Stimulated activated CD4-positive, alpha-beta T cell treated with anti-CD3 and anti-CD28 coated beads, Interleukin-1b, Interleukin-23, amount 100 ng/mL, for 4 hours (primary cell): Measurements from ENCODE around the gene ERCC3.
"Not testable (repeated sequence)": the region's sequence is repeated elsewhere in the genome, so short reads cannot be mapped to it uniquely, and the experiment has no call there.

ENCODE experiments used
- DNase-seq, 2 donors: peaks; one replicate each; pipeline ENCODE4 v3.0.0-alpha.2; 2020; ENCODE audit warnings: low read depth in 2 of 2

The ERCC3 gene

GRCh38 chr2:127278959-127279358 is 15.0 kb downstream of the ERCC3 start:
- DNase-seq, result no peak

DNA sequence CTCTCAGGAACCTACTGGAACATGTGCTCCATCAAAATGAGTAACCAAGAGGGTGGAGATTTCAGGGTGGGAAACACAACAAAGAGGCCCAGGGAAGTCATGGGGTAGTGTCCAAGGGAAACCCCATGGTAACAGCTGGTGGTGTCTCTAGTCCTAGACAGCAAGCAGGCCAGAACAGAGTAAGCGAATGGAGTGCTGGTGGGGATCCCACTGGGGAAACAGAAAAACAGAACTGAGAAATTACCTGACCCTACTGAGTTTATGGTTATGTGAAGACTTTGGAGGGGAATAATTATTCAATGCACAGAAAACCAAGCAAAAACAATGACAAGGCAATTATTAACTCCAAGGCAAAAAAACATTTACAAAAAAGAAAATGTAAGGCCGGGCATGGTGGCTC is 16.9 kb downstream of the ERCC3 start:
- no peak for DNase-seq

GRCh38 chr2:127275789-127276188 is 18.2 kb downstream of the ERCC3 start:
- no peak for DNase-seq

GRCh38 chr2:127275356-127275755 is 18.6 kb downstream of the ERCC3 start:
- no peak for DNase-seq

DNA sequence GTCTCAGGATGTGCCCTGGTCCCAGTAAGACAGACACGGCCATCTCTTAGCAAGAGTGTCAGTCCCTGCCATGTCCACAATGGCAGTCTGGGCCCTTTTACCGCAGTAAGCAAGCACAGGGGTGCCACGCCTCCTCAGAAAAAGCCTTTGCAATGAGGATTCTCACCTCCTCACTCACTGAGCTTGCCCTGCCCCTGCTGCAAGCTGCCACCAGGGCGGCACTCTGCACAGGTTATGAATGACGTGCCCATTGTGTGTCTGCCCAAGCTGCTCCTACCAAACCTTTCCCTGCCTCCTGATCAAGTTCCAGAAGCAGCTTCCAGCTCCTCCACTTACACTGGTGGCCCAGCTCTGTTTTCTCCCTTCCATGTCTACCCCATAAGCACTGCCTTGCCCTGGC is 23.3 kb downstream of the ERCC3 start:
- DNase-seq, result no peak

GRCh38 chr2:127261804-127262406 is 32.0 kb downstream of the ERCC3 start:
- DNase-seq, result no peak

DNA sequence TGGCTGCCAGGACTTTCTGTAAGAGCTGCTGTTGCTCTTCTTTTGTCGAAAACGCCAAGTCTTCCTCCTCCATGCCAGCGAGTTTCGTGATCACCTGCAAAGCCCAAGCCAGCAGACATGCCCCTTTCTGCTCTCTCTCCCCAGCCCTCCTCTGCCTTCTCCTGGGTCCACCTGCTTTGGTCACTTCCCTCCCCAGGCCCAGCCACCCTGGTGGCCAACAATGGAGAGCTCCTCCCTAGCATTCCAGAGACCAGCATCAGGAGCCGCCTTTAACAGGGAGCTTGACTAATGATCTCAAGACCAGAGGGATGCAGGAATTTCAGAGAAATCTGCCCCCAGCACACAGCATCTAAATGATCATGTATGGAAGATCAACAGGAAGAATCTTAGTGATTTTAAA is 34.6 kb downstream of the ERCC3 start:
- DNase-seq, result no peak

GRCh38 chr2:127256866-127257265 is 37.1 kb downstream of the ERCC3 start:
- DNase-seq, result no peak

GRCh38 chr2:127256381-127256780 is 37.6 kb downstream of the ERCC3 start:
- DNase-seq, result no peak

- DNase-seq, result no peak
Observed at GRCh38 chr2:127255721-127256120, 38.2 kb downstream of the ERCC3 start.

DNA sequence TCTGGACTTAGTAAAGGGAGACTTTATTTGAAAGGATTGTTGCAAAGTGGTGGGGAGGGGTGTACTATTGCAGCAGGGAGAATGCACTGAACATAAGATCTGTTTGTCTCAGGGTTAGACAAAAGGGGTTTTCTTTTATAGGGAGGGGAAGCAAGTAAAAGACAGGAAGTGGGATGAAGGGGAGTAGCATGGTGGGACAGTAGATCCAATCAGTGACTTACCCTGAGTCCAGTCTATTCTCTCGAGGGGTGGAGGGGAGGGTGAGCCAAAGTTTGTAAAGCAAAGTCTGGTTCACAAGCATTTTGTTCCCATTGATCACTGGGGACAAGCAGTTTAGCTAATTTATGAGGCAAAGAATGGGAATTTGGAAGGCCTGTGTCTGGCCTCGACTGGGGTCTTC is 38.8 kb downstream of the ERCC3 start:
- DNase-seq, result no peak

DNA sequence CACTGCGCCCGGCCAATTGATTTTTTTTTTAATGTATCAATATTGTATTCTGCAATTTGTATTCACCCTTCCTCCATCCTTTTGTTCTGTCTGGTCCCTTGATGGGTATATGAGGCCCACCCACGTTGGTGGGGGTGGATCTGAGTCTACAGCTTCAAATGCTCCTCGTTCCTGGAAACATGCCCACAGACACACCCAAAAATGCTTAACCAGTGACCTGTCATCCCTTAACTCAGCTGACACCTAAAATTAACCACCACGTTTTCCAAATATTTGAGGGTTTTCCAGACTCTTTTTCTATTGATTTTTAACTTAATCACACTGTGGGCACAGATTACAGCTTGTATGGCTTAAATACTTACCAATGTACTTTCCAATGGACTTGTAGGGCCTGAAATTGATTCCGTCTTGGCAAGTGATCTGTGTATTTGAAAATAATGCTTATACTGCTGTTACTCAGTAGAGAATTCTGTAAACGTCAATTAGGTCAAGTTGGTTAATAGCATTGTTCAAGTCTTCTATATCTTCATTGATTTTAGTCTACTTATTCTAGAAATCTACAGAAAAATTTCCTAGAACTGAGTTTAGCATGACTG is 39.5 kb downstream of the ERCC3 start:
- no peak for DNase-seq

- not testable (repeated sequence) for DNase-seq
Observed at GRCh38 chr2:127241184-127241583, 52.8 kb downstream of the ERCC3 start.

- DNase-seq, result no peak
Observed at GRCh38 chr2:127239395-127239794, 54.5 kb downstream of the ERCC3 start.

DNA sequence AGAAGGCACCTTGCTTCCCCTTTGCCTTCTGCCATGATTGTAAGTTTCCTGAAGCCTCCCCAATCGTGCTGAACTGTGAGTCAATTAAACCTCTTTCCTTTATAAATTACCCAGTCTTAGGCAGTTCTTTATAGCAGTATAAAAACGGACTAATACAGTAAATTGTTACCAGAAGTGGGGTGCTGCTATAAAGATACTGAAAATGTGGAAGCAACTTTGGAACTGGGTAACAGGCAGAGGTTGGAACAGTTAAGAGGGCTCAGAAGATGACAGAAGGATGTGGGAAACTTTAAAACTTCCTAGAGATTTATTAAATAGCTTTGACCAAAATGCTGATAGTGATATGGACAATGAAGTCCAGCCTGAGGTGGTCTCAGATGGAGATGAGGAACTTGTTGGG is 56.2 kb downstream of the ERCC3 start:
- DNase-seq, result not testable (repeated sequence)

GRCh38 chr2:127235082-127235702 is 58.8 kb downstream of the ERCC3 start:
- DNase-seq, result no peak

GRCh38 chr2:127233710-127234109 is 60.2 kb downstream of the ERCC3 start:
- DNase-seq, result no peak

GRCh38 chr2:127231130-127231865 is 62.6 kb downstream of the ERCC3 start:
- no peak for DNase-seq

DNA sequence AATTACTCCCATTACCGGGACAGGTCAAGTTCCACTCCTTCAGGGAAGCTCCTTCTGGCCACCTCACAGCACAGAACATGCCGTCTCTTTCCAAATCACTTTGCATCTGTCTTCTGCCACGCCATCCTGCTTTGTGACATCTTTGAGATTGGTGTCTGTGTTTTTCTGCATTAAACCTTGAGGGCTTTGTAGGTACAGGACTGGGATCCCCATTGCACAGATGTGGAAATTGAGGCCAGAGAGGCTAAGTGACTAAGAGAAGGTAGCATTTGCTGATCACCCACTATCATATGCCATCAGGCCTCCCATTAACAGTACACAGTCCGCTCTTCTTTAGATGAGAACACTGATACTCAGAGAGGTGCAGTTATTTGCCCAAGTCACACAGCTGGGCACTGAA is 64.4 kb downstream of the ERCC3 start:
- no peak for DNase-seq

DNA sequence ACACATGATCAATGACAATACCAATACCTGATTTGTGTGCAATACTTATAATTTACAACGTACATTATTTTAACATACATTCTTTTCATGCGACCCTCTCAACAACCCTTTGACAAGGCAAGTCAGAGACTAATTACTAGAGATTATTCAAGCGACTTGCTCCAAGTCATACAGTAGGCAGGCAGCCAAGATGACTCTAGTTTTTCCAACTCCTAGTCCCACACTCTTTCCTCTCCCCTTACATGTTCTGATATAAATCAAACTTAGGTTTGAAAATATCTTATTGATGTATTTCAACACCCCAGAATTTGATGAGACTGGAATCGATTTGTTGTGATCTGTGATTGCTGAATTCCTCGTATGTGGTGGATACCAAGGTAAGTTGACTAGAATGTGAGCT is 65.8 kb downstream of the ERCC3 start:
- no peak for DNase-seq

DNA sequence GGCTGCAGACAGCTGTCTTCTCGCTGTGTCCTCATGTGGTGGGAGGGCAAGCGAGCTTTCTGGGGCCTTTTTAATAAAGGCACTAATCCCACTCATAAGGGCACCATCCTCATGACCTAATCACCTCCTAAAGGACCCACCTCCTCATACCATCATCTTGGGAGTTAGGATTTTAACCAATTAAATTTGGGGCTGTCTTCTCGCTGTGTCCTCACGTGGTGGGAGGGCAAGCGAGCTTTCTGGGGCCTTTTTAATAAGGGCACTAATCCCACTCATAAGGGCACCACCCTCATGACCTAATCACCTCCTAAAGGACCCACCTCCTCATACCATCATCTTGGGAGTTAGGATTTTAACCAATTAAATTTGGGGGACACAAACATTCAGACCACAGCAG is 66.7 kb downstream of the ERCC3 start:
- not testable (repeated sequence) for DNase-seq

GRCh38 chr2:127226520-127227263 is 67.3 kb downstream of the ERCC3 start:
- peak in 1 of 2 donors; percentile 11 for DNase-seq
